Common myeloid progenitor, CD34-positive (primary cell): ENCODE measurements around the gene PRSS12.

Experiments
- CTCF ChIA-PET: fragments of 350-600 bp; sonication (Branson Sonifier 250); formaldehyde crosslinking; loops from one replicate; lab custom pipeline; 2021; ENCODE audit warnings: antibody characterized with exemption; lab: Charles Lee
- POLR2A ChIA-PET: fragments of 350-600 bp; sonication (Branson Sonifier 250); formaldehyde crosslinking; loops from one replicate; lab custom pipeline; 2021; ENCODE audit warnings: antibody characterized with exemption; lab: Charles Lee
- DNase-seq, 3 donors: peaks; one replicate each; pipeline versions ENCODE4 v3.0.0 to v3.0.0-alpha.2; 2013
- H3K27ac ChIP-seq, 2 experiments: 1 replicate in 1 of 2; 2 replicates in 1 of 2; pipeline ENCODE4 v1.7.0; 2013; ENCODE audit warnings: inconsistent platforms in 2 of 2, low read length in 2 of 2, mild to moderate bottlenecking in 2 of 2, low read depth in 1 of 2, moderate library complexity in 1 of 2; ENCODE audit not compliant: severe bottlenecking in 2 of 2, insufficient read depth in 1 of 2, poor library complexity in 1 of 2
- H3K27me3 ChIP-seq, 5 experiments: replicated peaks in 2 of 5; 1 replicate in 3 of 5; 2 replicates in 2 of 5; pipeline versions ENCODE4 v1.6.1 to v1.7.0; 2013; ENCODE audit warnings: low read length in 4 of 5, mild to moderate bottlenecking in 2 of 5, moderate library complexity in 2 of 5, inconsistent platforms in 1 of 5; ENCODE audit not compliant: insufficient read depth in 5 of 5, control insufficient read depth in 4 of 5
- H3K36me3 ChIP-seq, 4 experiments: 1 replicate in 2 of 4; 2 replicates in 2 of 4; pipeline versions ENCODE4 v1.6.1 to v1.7.0; 2013; ENCODE audit warnings: low read length in 3 of 4, control low read depth in 1 of 4, mild to moderate bottlenecking in 1 of 4; ENCODE audit not compliant: control insufficient read depth in 4 of 4, insufficient read depth in 4 of 4
- H3K4me1 ChIP-seq, 4 experiments: 1 replicate in 3 of 4; 2 replicates in 1 of 4; pipeline versions ENCODE4 v1.6.1 to v1.7.1; 2013; ENCODE audit warnings: low read length in 3 of 4, mild to moderate bottlenecking in 3 of 4, control low read depth in 1 of 4, inconsistent platforms in 1 of 4, moderate library complexity in 1 of 4; ENCODE audit not compliant: control insufficient read depth in 4 of 4, insufficient read depth in 4 of 4; ENCODE audit errors: control extremely low read depth in 1 of 4
- H3K4me3 ChIP-seq, 7 experiments: 1 replicate in 4 of 7; 2 replicates in 3 of 7; pipeline versions ENCODE4 v1.5.1 to v1.7.0; 2013; ENCODE audit warnings: mild to moderate bottlenecking in 7 of 7, low read length in 6 of 7, moderate library complexity in 6 of 7, inconsistent platforms in 2 of 7, low read depth in 2 of 7, control low read depth in 1 of 7; ENCODE audit not compliant: insufficient read depth in 4 of 7, control insufficient read depth in 1 of 7; ENCODE audit errors: extremely low read depth in 1 of 7
- H3K9me3 ChIP-seq, 5 experiments: 1 replicate in 4 of 5; 2 replicates in 1 of 5; pipeline versions ENCODE4 v1.6.1 to v1.7.1; 2013; ENCODE audit warnings: low read length in 4 of 5, mild to moderate bottlenecking in 2 of 5, inconsistent platforms in 1 of 5, low read depth in 1 of 5, moderate library complexity in 1 of 5; ENCODE audit not compliant: control insufficient read depth in 4 of 5, insufficient read depth in 2 of 5; ENCODE audit errors: control extremely low read depth in 1 of 5
- WGBS: methylation state at CpG from one replicate; pipeline ENCODE4 v1.1.5; 2013; ENCODE audit not compliant: insufficient coverage; 5-methylcytosine and 5-hydroxymethylcytosine counted together

PRSS12 gene

GRCh38 chr4:118287711-118288451, 64.9 kb downstream of the PRSS12 start:
- no peaks in the 10 kb centered on the region for H3K9me3 ChIP-seq
- no peak overlapping the region for H3K4me3 ChIP-seq
- no peak overlapping the region for H3K27ac ChIP-seq
- no peak for DNase-seq
- ChIA-PET CTCF (interaction anchor here (1.8 kb wide), 1 partner anchor 65 kb away, joined by 7 read pairs; the partner anchor contains the start of gene PRSS12), POLR2A (no interaction called here)
- no peaks in the 10 kb centered on the region for H3K36me3 ChIP-seq
- H3K4me1 ChIP-seq: no peaks in the 10 kb centered on the region
- H3K27me3 ChIP-seq: peaks cover 0 to 2% (median 0%) of the 10 kb centered on the region in 5 experiments
- WGBS: no CpG with 5 or more reads among the region's 2 CpGs

GRCh38 chr4:118286685-118287084, 66.1 kb downstream of the PRSS12 start:
- Histone ChIP-seq H3K27ac (no peak overlapping the region), H3K27me3 (peaks cover 0 to under 1% (median 0%) of the 10 kb centered on the region in 5 experiments), H3K4me1 (peaks cover 0 to 4% (median 0%) of the 10 kb centered on the region in 4 experiments), H3K9me3 (no peaks in the 10 kb centered on the region), H3K4me3 (no peak overlapping the region), H3K36me3 (peaks cover under 1 to 9% (median 4%) of the 10 kb centered on the region in 4 experiments)
- CTCF ChIA-PET: interaction anchor here (1.2 kb wide), 1 partner anchor 67 kb away, joined by 4 read pairs; no protein-coding TSS in a partner anchor
- DNase-seq: no peak
- POLR2A ChIA-PET: no interaction called here
- 95% methylated on average over 2 of the region's 3 CpGs for WGBS

DNA sequence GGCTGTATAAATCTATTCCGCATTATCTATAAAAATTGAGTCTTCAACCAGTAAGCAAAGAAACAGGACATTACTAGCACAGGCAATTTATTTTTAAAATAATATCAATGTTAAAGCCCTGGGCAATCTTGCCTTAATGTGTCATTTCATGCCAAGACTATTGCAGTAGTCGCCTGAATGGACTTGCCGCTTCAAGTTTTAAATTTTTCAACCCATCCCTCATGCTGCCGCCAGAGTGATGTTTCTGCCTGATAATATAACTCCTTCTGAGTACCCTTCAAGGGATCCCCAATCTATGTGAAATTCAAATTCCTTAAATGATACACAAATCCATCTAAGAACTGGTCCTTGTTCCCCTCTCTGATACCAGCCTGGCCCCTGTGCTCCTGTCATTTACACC, 66.9 kb downstream of the PRSS12 start:
- Histone ChIP-seq H3K4me1 (peaks cover 0 to 11% (median 2%) of the 10 kb centered on the region in 4 experiments), H3K27ac (no peak overlapping the region), H3K9me3 (no peaks in the 10 kb centered on the region), H3K4me3 (no peak overlapping the region), H3K36me3 (peaks cover 3 to 9% (median 7%) of the 10 kb centered on the region in 4 experiments), H3K27me3 (no peaks in the 10 kb centered on the region)
- ChIA-PET POLR2A (no interaction called here), CTCF (interaction anchor here (0.6 to 1.2 kb wide), 2 partner anchors 68 to 99 kb away, joined by 4 read pairs; no protein-coding TSS in a partner anchor)
- 86% methylated on average over 3 of the region's 4 CpGs for WGBS
- DNase-seq: no peak

DNA sequence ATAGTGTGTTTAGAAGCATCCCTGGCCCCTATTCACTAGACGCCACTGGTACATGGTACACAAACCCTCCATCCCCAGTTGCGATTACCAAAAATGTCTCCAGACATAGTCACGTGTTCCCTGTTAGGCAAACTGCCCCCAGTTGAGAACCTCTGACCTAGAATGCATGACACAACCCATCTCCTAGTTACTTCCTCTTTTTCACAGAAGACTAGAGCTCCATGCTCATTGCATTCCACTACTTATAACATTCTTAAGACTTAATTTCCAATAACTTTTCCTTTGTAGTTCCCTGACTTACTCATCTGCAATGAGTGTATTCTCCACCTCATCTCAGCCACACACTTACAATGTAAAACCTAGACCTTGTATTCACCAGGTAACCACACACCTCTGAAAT, 68.6 kb downstream of the PRSS12 start:
- 67% methylated on average over 3 of the region's 3 CpGs for WGBS
- POLR2A ChIA-PET: no interaction called here
- DNase-seq: peak in 2 of 3 donors; percentile 49 to 57

GRCh38 chr4:118282692-118283091, 70.1 kb downstream of the PRSS12 start:
- Histone ChIP-seq H3K4me1 (peaks cover 9 to 33% (median 17%) of the 10 kb centered on the region in 4 experiments), H3K36me3 (peaks cover 3 to 29% (median 8%) of the 10 kb centered on the region in 4 experiments), H3K9me3 (no peaks in the 10 kb centered on the region), H3K27me3 (no peaks in the 10 kb centered on the region), H3K27ac (no peak overlapping the region), H3K4me3 (no peak overlapping the region)
- no CpG with 5 or more reads among the region's 4 CpGs for WGBS
- no peak for DNase-seq
- POLR2A ChIA-PET: no interaction called here
- CTCF ChIA-PET: interaction anchor here (1.0 kb wide), 1 partner anchor 9 kb away, joined by 3 read pairs; no protein-coding TSS in a partner anchor

More for the DNA sequence above, 68.6 kb downstream of the PRSS12 start:
- Histone ChIP-seq H3K36me3 (peaks cover 3 to 26% (median 8%) of the 10 kb centered on the region in 4 experiments), H3K4me1 (peaks cover 9 to 28% (median 14%) of the 10 kb centered on the region in 4 experiments), H3K9me3 (no peaks in the 10 kb centered on the region), H3K4me3 (no peak overlapping the region), H3K27me3 (no peaks in the 10 kb centered on the region), H3K27ac (no peak overlapping the region)
- CTCF ChIA-PET: interaction anchor here (1.0 kb wide), 1 partner anchor 18 kb away, joined by 3 read pairs; no protein-coding TSS in a partner anchor

DNA sequence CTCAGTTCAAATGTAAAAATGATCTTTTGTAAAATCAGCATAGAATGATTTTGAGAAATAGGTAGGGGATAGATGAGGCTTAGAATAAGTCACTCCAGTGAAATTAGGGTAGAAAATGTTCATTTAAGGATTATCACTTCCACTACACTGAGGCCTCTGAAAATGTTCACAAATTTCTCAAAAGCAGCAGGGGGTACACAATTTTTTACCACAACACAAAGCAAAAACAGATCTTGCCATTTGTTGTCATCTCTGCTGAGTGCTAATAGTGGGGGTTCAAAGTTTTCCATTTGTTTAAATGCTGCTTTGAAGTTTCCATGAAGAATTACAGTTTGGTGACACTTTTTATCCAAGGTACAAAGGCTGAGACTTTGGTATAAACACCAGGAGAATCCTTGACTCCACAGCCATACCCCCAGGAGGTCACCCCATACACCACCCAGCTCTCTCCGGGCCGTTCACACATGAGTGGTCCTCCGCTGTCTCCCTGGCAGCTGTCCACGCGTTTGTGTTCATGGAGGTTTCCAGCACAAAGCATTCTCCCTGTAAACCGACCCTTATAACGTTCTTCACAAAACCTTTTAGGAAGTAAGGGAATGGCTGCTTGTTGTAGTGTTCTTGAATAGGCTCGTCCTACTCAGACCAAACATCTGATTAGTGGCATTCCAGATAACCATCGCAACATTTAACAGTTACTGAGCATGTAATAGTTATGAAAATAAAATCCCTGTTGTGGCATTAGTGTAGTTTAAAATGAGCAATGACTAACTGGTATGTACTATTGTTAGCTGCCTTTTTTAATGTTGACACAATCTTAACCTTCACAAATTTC, 71.0 kb downstream of the PRSS12 start:
- POLR2A ChIA-PET: no interaction called here
- H3K4me3 ChIP-seq: no peak overlapping the region
- peak overlapping the region in 1 of 2 experiments; percentile 28 for H3K27ac ChIP-seq
- WGBS: 83% methylated on average over 6 of the region's 9 CpGs
- no peaks in the 10 kb centered on the region for H3K9me3 ChIP-seq
- H3K27me3 ChIP-seq: no peaks in the 10 kb centered on the region
- H3K4me1 ChIP-seq: peaks cover 9 to 40% (median 17%) of the 10 kb centered on the region in 4 experiments
- CTCF ChIA-PET: interaction anchor here (1.0 kb wide), 1 partner anchor 8 kb away, joined by 3 read pairs; no protein-coding TSS in a partner anchor
- H3K36me3 ChIP-seq: peaks cover 3 to 29% (median 8%) of the 10 kb centered on the region in 4 experiments
- no peak for DNase-seq
